Left ventricle myocardium inferior (tissue), 1 donor: ENCODE measurements around the gene PITPNC1. TPM values are rescaled to one million over a fixed set of nuclear protein-coding genes. Genes with fewer than 3 reads are reported as not detected.

Experiments used
- DNase-seq: peaks from one replicate; pipeline ENCODE4 v3.0.0-alpha.2; 2020
- H3K27ac ChIP-seq: fragments of 200-600 bp; replicated peaks from 2 replicates; pipeline ENCODE4 v1.8.0; 2021
- H3K27me3 ChIP-seq: fragments of 200-600 bp; 2 replicates; pipeline ENCODE4 v1.8.0; 2021; ENCODE audit warnings: low read depth
- H3K36me3 ChIP-seq: fragments of 200-600 bp; 2 replicates; pipeline ENCODE4 v1.8.0; 2021
- H3K4me1 ChIP-seq: fragments of 200-600 bp; 2 replicates; pipeline ENCODE4 v1.8.0; 2021
- H3K4me3 ChIP-seq: fragments of 200-600 bp; 2 replicates; pipeline ENCODE4 v1.8.0; 2021; ENCODE audit warnings: mild to moderate bottlenecking, moderate library complexity
- H3K9me3 ChIP-seq: fragments of 200-600 bp; replicated peaks from 2 replicates; pipeline ENCODE4 v1.8.0; 2021
- CTCF ChIP-seq: fragments of 200-600 bp; IDR thresholded peaks from 2 replicates; pipeline ENCODE4 v1.8.0; 2021; ENCODE audit warnings: antibody characterized with exemption, mild to moderate bottlenecking, borderline replicate concordance
- intact Hi-C: fragments of 100-400 bp; cut with micrococcal nuclease; formaldehyde crosslinking; loops from one replicate; pipeline ENCODE4 v1.11.0; 2022
- total RNA-seq: library from RNA; stranded (reverse); fragmentation: NEBNext Ultra II Directional; extraction: Animal tissue kit (Norgen Biotek cat#: 25700); gene quantifications from one replicate; pipeline ENCODE4 v1.2.1, GENCODE V29; 2021
- donor health status: DM: no; HTN: yes; CAD: no; lungs with severe emphysema.

The PITPNC1 gene
- total RNA-seq, 1 donor from 2014 or later: 8.1 TPM

- H3K27ac ChIP-seq: no peak overlapping the region
- no peak for DNase-seq
- intact Hi-C loops: loop anchor here (10.0 kb wide), 1 partner anchor 134 kb away; no protein-coding TSS in a partner anchor
- peaks cover 43% of the 10 kb centered on the region for H3K36me3 ChIP-seq
- H3K27me3 ChIP-seq: no peaks in the 10 kb centered on the region
- H3K4me3 ChIP-seq: no peak overlapping the region
- peaks cover 62% of the 10 kb centered on the region for H3K4me1 ChIP-seq
- TF ChIP-seq CTCF: no peak
- no peaks in the 10 kb centered on the region for H3K9me3 ChIP-seq
Measured at GRCh38 chr17:67358612-67359011, 18.5 kb upstream of the PITPNC1 start.

- H3K4me3 ChIP-seq: no peak overlapping the region
- peaks cover 78% of the 10 kb centered on the region for H3K4me1 ChIP-seq
- no peak for DNase-seq
- intact Hi-C loops: loop anchor here (10.0 kb wide), 1 partner anchor 135 kb away; no protein-coding TSS in a partner anchor
- peak; percentile 33 for TF ChIP-seq CTCF
- H3K27me3 ChIP-seq: no peaks in the 10 kb centered on the region
- H3K9me3 ChIP-seq: no peaks in the 10 kb centered on the region
- peak overlapping the region; percentile 1 for H3K27ac ChIP-seq
- peaks cover 27% of the 10 kb centered on the region for H3K36me3 ChIP-seq
Measured at GRCh38 chr17:67359960-67360791, 16.9 kb upstream of the PITPNC1 start.

GRCh38 chr17:67360880-67361279, 16.2 kb upstream of the PITPNC1 start:
- peaks cover 85% of the 10 kb centered on the region for H3K4me1 ChIP-seq

DNA sequence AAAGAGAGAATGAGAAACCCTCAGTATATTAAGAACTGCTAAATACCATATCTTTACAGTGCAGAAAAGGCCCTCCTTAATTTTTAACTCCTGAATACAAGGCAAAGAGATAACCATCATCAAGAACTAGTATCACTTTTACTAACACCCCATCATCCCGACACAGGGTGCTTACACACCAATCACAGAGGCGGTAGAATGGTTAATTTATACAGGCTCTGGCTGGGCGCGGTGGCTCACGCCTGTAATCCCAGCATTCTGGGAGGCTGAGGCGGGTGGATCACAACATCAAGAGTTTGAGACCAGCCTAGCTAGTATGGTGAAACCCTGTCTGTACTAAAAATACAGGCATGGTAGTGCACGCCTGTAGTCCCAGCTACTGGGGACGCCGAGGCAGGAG, 14.9 kb upstream of the PITPNC1 start:
- Histone ChIP-seq H3K4me3 (no peak overlapping the region), H3K36me3 (peaks cover 13% of the 10 kb centered on the region), H3K9me3 (no peaks in the 10 kb centered on the region), H3K27me3 (no peaks in the 10 kb centered on the region), H3K4me1 (peaks cover 95% of the 10 kb centered on the region), H3K27ac (peak overlapping the region; percentile 20)
- no peak for TF ChIP-seq CTCF
- intact Hi-C loops: no loop called here
- no peak for DNase-seq

More at GRCh38 chr17:67360880-67361279, 16.2 kb upstream of the PITPNC1 start:
- intact Hi-C loops: no loop called here
- peaks cover 23% of the 10 kb centered on the region for H3K36me3 ChIP-seq
- H3K27me3 ChIP-seq: no peaks in the 10 kb centered on the region
- no peak overlapping the region for H3K4me3 ChIP-seq
- no peak overlapping the region for H3K27ac ChIP-seq
- no peak for TF ChIP-seq CTCF
- no peak for DNase-seq
- H3K9me3 ChIP-seq: no peaks in the 10 kb centered on the region

DNA sequence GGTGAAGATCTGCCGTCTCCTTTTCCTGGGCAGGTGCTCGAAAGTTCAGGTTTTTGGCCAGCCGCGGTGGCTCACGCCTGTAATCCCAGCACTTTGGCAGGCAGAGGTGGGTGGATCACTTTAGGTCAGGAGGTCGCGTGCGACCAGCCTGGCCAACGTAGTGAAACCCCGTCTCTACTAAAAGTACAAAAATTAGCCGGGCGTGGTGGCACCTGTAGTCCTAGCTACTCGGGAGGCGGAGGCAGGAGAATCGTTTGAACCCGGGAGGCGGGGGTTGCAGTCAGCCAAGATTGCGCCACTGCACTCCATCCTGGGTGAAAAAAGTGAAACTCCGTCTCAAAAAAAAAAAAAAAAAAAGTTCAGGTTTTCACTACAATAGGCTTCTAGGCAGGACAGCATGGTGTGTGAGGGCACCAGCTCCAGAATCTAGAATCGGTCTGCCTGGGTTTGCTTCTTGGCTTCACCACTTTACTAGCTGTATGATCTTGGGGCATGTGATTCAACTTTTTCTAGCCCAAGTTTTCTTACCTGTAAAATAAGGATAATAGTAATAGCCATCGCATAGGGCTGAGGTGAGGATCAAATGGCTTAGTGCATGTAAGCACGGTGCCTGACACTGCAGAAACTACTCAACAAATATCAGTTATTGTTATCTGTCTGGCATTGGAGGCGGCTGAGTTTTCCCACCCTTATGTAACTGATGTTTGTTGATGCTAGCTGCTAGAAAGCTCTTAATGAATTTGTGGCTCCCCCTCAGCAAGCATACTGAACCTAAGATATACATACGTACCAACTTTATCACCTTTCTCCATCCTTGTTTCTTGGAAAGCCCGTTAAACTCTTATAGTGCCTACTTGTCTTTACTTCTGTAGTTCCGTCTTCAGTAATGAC, 12.0 kb upstream of the PITPNC1 start:
- H3K27me3 ChIP-seq: no peaks in the 10 kb centered on the region
- DNase-seq: no peak
- H3K4me3 ChIP-seq: peak overlapping the region; percentile 95
- peaks cover 69% of the 10 kb centered on the region for H3K4me1 ChIP-seq
- no peaks in the 10 kb centered on the region for H3K9me3 ChIP-seq
- no peak for TF ChIP-seq CTCF
- peaks cover 4% of the 10 kb centered on the region for H3K36me3 ChIP-seq
- intact Hi-C loops: no loop called here
- H3K27ac ChIP-seq: peak overlapping the region; percentile 96
